Measurements from ENCODE around the gene MAN1A2.
"Not testable (repeated sequence)": the region's sequence is repeated elsewhere in the genome, so short reads cannot be mapped to it uniquely, and the experiment has no call there.

MAN1A2 gene

DNA sequence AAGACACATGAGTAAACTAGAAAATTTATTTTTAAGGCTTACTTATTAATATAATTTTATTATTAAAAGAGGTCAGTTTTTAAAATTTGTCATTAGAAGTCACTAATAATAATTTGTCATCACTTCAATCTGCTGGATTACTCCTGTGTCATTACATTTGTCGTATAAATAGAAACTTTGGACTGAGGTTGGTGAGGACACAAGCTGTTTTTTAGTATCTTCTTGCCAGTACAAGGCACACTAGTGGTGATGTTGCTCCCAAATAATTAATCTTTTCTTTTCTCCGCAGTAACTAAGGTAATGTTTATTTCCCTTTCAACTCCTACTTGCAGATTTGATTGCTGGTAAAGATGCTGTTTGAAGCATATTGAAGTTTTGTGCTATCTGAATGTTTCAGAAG lies 179.2 kb downstream of the MAN1A2 start:
- no peak for FAIRE-seq

DNA sequence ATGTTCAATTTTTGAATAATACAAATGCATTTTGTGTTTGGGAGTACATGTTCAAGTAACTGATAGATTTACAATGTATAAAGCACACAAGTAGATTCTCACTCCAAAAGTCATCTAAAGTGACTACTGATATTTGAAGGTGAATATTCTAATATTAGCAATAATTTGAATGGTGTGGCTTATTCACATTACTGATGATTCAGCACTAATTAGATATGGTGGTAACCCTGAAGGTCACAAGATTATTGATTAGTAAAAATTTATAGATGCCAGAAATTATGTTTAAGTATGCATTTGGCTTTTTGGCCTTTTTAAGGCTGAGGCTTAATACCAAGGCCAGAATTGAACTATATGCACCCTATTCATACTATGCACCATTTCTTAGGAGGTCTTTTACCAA lies 186.2 kb downstream of the MAN1A2 start:
- FAIRE-seq, result no peak
- DNase-seq (ENCODE audit: insufficient read length, low spot score), result no peak

More for the DNA sequence above, 179.2 kb downstream of the MAN1A2 start:
- no peak for DNase-seq (ENCODE audit: insufficient read length, low spot score)

DNA sequence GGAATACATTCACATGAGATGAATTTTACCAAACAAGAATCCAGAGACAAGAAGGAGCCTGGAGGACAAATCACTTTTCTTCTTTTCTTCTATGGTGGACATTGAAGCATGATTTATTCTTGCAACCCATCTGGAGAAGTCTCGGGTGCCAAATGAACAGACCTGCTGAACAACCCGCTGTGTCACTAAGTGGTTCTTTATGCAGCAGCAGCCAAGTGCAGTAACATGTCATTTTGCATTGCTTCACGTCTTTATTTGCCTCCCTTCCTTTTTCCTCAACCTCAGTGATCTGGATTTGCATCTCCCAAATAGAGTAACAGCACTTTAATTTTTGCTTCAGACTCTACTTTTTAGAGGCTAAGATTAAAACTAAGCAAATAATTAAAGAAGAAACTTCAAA lies 188.6 kb downstream of the MAN1A2 start:
- DNase-seq (ENCODE audit: insufficient read length, low spot score) (no peak), FAIRE-seq (no peak)

DNA sequence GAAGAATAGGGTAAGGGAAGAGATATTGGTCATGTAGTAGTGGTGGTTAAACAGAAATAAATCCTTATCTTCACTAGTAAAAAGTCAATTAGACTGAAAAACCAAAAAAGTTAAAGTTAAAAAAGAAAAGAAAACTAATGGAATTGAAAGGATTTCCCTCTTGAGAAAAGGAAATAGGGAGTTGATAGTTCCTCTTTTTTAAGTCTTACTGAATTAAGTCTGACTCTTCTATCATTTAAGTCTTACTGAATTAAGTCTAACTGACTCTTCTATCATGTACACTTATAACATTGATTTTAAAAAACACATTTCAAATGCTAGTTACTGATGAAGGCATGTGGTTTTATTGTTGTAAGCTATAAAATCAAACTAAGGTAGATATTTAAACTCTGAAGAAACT lies 189.1 kb downstream of the MAN1A2 start:
- no peak for FAIRE-seq
- no peak for DNase-seq (ENCODE audit: insufficient read length, low spot score)

DNA sequence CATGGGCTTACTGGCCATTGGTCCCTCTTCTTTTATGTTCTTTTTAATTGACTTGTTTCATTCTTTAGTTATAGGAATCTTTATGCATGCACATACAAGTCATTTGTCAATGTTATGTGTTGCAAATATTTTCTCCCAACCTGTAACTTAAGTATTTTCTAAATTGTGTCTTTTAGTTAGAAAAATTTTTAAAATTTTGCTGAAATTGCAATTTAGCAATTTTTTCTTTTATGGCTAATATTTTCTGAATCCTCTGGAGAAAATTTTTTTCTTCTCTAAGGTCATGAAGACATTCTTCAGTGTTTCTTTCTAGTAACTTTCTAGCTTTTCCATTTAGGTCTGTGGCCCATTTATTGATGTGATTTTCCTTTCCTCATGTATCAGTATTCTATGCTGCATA lies 189.7 kb downstream of the MAN1A2 start:
- FAIRE-seq (no peak), DNase-seq (ENCODE audit: insufficient read length, low spot score) (no peak)

DNA sequence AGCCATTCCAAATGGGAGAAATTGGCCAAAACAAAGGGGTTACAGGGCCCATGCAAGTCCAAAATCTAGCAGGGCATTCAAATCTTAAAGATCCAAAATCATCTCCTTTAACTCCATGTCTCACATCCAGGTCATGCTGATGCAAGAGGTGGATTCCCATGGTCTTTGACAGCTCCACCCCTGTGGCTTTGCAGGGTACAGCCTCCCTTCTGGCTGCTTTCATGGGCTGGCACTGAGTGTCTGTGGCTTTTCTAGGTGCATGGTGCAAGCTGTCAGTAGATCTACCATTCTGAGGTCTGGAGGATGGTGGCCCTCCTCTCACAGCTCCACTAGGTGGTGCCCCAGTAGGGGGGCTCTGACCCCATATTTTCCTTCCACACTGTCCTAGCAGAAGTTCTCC lies 191.2 kb downstream of the MAN1A2 start:
- not testable (repeated sequence) for DNase-seq (ENCODE audit: insufficient read length, low spot score); FAIRE-seq

DNA sequence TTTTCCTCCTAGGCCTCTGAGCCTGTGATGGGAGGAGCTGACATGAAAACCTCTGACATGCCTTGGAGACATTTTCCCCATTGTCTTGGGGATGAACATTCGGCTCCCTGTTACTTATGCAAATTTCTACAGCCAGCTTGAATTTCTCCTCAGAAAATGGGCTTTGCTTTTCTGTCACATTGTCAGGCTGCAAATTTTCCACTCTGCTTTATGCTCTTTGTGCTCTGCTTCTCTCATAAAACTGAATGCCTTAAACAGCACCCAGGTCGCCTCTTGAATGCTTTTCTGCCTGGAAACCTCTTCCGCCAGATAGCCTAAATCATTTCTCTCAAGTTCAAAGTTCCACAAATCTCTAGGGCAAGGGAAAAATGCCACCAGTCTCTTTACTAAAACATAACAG lies 191.9 kb downstream of the MAN1A2 start:
- DNase-seq (ENCODE audit: insufficient read length, low spot score) (no peak), FAIRE-seq (no peak)

DNA sequence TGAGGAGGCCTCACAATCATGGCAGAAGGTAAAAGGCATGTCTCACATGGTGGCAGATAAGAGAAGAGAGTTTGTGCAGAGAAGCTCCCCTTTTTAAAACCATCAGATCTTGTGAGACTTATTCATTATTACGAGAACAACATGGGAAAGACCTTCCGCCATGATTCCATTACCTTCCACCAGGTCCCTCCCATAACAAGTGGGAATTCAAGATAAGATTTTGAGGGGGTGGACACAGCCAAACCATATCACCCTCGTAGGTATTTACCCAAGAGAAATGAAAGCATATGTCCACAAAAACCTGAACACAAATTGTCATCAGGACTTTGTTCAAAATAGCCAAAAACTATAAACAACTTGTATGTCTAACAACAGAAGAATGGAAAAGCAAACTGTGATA lies 192.7 kb downstream of the MAN1A2 start:
- no peak for FAIRE-seq

DNA sequence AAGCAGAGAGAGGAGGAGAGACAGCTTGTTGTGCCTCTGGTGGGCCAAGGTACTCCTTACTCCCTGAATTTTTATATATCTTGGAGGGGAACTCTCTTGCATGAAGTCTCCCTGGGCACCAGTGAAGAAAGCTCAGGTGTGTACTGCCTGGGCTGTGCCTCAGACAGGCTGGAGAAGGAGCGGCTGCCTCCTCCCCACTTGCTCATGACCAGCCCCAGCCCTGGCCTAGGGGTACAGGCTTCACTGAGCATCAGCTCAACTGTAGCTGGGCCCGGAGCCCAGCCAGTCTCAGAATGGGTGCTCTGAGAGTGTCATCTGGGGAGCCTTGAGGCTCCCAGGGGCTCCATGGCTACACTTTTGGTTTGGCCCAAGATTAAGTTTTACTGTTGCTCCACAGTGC lies 193.8 kb downstream of the MAN1A2 start:
- no peak for DNase-seq (ENCODE audit: insufficient read length, low spot score)
- FAIRE-seq, result no peak

More for the DNA sequence above, 192.7 kb downstream of the MAN1A2 start:
- DNase-seq (ENCODE audit: insufficient read length, low spot score), result no peak

DNA sequence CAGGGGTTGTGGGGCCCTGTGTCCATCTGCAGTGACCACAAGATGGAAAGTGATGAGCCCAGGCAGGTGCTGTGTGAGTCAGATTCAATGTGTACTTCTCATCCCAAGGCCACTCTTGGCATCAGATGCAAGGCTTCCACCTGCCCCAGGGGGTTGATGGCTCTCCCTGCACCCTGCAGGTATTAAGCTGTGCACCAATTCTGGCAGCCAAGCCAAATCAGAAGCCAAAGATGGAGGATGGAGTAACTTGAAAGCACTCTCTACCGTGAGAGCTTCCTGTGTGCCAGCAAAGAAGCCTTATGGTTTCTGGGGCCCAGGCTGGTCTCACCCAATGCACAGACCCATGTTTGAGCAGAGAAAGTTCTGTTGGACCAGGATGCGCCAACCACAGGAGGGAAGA lies 194.3 kb downstream of the MAN1A2 start:
- DNase-seq (ENCODE audit: insufficient read length, low spot score) (no peak), FAIRE-seq (no peak)

DNA sequence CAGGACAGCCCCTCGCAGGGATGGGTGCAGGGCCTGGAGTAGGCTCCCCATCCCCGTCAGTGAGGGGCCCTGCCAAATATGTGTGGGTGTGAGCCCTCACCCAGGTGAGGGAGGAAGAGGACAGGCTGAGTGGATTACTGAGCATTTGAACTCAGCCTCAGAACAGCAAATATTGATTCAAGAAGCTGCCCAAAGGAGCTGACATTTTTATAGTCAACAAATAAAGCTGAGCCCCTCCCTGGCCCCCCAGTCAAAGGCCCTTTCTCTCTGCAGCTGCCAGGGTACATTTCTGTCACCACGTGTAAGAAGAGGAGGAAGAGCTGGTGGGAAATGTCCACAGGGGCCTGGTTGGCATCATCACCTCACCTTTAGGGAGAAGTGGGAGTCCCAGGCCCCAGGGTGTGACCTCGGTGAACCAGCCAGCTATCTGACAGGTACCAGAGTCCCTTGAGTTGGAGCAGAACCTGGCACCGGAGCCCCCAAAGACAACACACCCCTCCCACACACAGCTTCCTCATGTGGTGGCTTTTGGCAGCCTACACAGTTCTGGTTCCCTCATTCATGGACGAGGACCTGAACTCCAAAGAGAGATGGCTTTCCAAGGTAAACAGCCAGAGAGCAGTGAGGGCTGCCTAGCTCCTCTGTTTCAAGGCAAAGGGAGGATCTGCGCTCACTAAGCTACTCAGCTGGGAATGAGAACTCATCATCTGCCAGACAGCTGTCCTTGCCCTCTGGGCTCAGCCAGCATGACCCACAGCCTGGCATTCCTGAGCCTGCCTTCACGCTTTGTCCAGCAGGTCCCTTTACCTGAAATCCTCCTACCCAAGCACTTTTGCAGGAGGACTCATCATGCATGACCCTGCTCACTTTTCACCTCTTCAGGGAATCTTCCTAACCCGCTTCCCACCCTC lies 195.6 kb downstream of the MAN1A2 start:
- no peak for FAIRE-seq
- DNase-seq (ENCODE audit: insufficient read length, low spot score), result no peak

DNA sequence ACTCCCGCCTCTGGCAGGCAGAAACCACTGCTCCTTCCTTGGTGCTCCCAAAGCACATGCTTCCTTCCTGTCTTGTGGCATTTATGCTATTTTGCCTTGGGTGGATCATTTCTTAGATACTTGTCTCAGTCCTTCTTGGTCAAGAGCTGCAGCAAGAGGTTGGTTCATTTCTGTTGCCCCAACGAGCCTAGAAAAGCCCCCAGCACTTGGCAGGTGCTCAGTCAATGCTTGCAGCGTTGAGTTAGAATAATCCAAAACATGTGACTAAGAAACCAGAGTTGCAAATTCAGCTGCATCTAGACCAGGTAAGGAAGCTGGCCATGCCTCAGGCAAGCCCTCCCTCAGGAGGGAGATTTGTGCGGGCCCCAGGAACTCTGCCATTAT lies 196.2 kb downstream of the MAN1A2 start:
- FAIRE-seq, result no peak
- no peak for DNase-seq (ENCODE audit: insufficient read length, low spot score)

DNA sequence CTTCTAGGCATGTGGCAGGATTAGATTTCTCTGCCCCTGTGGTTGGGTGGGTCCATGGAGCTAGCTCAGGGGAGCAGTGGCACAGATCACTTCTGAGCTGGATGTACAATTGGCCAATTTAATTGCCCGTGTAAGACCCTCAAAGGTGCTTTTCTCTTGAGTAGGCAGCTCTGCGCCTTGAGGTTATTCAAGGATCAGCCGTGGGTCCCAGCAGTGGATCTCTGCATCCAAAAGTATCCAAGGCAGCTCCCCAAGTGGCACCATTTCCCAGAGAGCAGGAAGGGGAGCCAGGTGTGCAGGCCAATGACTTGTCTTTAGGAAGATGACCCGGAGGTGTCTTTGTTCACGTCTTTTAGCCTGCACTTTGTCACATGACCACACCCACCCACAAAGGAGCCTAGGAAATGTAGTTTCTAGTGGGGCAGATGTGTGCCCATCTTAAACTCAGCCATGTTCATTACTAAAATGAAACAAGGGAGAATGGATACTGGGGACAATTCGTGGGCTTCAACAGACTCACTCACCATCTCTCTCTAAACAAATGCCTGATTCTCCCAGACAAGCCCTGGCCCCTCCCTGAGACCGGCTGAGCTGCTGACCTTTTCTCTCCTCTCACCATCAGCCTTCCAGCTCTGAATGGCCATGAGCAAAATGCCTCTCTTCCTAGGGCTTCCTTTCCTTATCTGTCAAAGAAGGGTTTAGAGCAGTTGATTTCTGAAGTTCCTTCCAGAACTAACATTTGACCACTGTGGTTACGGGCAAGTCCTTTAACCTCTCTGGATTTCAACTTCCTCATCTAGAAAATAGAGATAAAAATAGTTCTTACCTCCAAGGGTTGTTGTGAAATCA lies 197.2 kb downstream of the MAN1A2 start:
- no peak for FAIRE-seq
- no peak for DNase-seq (ENCODE audit: insufficient read length, low spot score)

DNA sequence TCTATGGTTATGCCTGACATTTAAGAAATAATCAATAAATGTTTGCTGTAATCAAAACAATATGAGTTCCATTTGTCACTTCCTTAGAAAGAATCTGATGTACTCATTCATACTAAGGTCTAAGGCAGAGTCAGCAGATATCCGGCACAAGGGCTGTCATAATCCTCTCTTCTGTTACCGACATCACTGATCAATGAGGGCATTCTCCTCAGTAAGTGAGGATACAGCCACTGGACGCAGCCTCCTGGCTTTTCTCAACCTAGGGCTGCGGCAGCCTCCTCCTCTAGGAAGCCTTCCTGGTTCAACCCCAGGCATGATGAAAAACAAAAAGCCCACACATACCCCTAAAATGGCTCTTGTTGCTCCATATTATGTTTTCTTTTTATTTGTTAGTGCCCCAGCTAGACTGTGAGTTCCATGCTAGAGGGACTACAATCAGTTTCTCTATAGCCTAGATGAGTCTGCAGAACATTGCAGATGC lies 197.9 kb downstream of the MAN1A2 start:
- DNase-seq (ENCODE audit: insufficient read length, low spot score) (no peak), FAIRE-seq (no peak)

DNA sequence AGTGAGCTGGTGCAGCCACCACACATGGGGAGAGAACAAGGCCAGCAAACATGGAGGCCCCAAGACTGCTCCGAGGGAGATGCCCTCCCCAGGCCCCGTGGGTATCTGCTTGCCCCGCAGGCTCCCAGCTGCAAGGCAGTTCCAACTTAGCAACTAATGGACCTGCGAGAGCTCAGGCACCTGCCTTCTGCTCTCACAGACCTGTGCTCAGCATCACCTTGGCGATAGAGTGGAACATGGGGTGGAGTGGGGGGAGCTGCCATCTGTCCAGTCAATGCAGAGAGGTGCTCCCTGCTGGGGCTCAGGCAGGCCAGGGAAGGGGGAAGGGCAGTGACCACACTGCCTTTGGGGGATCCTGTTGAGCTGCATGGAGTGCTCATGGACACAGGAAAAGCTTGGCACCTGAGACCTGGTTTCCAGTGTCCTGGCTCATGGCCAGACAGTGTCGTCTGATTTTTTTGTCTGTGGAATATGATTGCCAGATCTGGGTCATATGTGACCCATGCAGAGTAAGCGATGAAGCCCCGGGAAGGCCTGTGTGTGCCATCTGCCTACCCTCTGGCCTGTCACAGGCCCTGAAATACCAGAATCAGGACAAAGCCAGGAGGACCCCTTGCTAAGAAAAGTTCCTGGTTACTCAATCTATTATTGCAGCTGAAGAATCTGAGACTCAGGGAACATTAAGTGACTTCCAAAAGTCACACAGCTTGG lies 198.7 kb downstream of the MAN1A2 start:
- FAIRE-seq (no peak), DNase-seq (ENCODE audit: insufficient read length, low spot score) (no peak)

DNA sequence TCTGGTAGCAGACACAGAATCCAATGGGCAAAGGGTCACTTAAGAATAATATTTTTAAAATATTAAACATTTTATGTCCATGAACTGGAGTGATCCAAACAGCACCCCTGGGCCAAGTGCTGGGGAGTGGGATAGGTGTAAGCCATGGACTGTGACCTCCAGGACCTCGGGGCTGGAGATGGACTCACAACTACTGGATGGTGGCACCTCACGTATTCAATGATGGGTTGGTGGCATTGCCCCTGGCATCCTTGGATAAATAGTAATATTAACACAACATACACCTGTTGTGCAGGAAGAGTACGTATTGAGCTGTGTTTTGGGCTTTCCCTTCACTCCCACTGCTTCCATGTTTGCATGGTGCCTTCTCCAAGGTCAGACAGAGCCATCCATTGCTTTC lies 199.3 kb downstream of the MAN1A2 start:
- FAIRE-seq (no peak), DNase-seq (ENCODE audit: insufficient read length, low spot score) (no peak)

DNA sequence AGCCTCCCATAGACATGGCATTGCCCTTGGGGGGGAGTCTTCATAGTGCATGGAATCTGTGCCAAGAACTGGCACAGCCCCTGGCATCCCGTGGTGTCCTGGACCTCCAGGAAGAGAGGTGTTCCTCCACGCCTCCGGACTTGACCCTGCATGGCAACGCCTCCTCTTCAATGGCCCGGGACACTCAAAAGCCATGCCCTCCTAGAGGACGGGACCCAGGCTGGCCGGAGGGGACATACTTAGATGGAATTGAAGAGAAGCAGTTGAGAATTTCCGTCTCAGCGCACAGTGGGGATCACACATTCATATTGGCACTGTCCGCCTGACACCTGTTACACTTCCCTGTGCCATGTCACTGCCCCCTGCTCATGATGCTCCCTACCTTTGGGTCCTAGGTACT lies 200.2 kb downstream of the MAN1A2 start:
- no peak for FAIRE-seq
- DNase-seq (ENCODE audit: insufficient read length, low spot score), result no peak

DNA sequence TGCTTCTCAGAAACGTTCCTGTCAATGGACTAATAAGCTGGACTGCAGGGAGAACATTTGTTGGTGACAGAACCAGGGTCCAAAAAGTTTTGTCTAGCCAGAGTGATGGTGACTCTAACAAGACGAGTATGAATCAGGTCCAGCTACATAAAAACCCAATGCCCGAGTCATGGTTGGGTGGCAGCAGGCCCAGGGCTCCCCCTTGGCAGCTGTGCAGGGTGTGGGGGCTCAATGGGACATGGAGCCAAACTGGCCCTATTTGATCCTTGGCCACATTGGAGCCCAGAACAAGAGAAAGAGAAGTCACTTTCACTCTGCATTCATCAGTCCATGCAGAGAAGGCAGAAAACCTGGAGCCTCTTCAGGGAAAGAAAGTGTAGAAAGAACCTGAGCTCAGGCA lies 200.7 kb downstream of the MAN1A2 start:
- DNase-seq (ENCODE audit: insufficient read length, low spot score), result no peak
- FAIRE-seq, result no peak

DNA sequence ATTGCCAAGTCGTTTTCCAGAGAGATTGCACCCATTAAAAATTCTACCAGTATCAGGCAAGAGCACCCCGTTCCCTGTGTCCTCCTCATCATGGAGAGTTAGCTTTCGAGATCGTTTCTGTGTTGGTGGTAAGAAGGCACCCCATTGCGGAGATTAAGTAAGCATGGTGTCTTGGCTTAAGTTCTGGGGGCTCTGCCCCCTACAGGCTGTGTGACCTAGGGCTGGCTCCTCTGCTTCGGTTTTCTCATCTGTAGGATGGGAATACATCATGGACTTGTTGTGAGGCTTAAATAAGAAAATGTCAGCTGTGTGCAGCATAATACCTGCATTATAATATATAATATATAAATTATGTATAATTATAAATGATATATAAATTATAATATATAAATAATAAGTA lies 201.8 kb downstream of the MAN1A2 start:
- no peak for FAIRE-seq

DNA sequence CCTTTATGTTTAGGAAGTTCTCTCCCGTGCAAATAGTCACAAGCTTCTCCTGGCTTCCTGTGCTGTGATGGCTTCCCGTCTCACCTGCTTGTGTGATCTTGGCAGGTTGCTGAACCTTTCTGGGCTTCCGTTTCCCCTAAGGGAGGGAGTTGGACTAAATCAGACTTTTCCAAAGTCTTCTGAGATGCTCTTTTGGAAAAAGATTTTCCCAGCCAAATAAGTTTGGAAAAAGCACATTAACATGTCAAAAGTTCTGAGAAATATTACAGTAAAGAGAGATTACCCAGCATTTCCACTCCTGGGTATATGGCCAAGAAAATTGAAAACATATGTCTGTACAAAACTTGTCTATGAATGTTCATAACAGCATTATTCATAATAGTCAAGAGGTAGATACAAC lies 202.6 kb downstream of the MAN1A2 start:
- FAIRE-seq (no peak), DNase-seq (ENCODE audit: insufficient read length, low spot score) (no peak)

More for the DNA sequence above, 201.8 kb downstream of the MAN1A2 start:
- DNase-seq (ENCODE audit: insufficient read length, low spot score), result no peak

DNA sequence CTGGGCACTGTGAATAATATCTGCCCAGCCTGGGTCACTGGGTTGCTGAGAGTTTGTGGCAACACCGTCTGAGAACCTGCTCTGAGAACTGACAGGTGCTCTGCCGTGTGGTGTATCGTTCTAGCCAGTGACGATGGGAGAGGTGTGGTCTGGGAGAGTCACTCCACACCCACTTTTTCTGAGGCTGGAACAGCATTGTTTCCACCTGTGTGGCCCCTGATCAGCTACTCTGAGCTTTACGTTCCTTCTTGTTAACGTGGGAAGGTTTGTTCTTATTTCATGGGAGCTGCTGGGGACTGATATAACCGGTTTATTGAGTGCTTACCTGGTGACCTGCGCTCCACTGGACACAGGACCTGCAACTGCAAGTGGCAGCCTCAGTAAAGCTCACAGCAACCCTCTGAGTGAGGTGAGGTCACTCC lies 203.8 kb downstream of the MAN1A2 start:
- DNase-seq (ENCODE audit: insufficient read length, low spot score) (no peak), FAIRE-seq (no peak)

Measured in HTR-8/SVneo (cell line).